ENCODE results near the gene SLC2A10.

The SLC2A10 gene

GRCh38 chr20:46683939-46684750 lies 25.3 kb upstream of the SLC2A10 start:
- DNase-seq (ENCODE audit: low read depth in 1 of 2, low spot score in 1 of 2), result peak; percentile 72 to 86
- in situ Hi-C loops (cut with HindIII; ENCODE audit: low pct_unique_long_range_greater_than_20kb, low sequenced_read_pairs), result no loop called here
- TF ChIP-seq JUND (IDR thresholded peaks at IDR 0.05; ENCODE audit: low read depth), result no peak

- peak; percentile 43 to 70 for DNase-seq (ENCODE audit: low read depth in 1 of 2, low spot score in 1 of 2)
- TF ChIP-seq JUND (IDR thresholded peaks at IDR 0.05; ENCODE audit: low read depth), result no peak
- in situ Hi-C loops (cut with HindIII; ENCODE audit: low pct_unique_long_range_greater_than_20kb, low sequenced_read_pairs), result no loop called here
These were observed 21.0 kb upstream of the SLC2A10 start for GRCh38 chr20:46688151-46689081.

- no peak for TF ChIP-seq JUND (IDR thresholded peaks at IDR 0.05; ENCODE audit: low read depth)
- peak; percentile 98 to 100 for DNase-seq (ENCODE audit: low read depth in 1 of 2, low spot score in 1 of 2)
- in situ Hi-C loops (cut with HindIII; ENCODE audit: low pct_unique_long_range_greater_than_20kb, low sequenced_read_pairs), result no loop called here
These were observed 20.2 kb upstream of the SLC2A10 start, which contains the start of gene TP53RK for GRCh38 chr20:46689082-46689753. Gene TP53RK, minus strand, starts transcription at chr20:46689444. Its CDS starts 30 bp downstream, at chr20:46689414.

GRCh38 chr20:46689754-46690085 lies 19.7 kb upstream of the SLC2A10 start:
- no peak for DNase-seq (ENCODE audit: low read depth in 1 of 2, low spot score in 1 of 2)
- no peak for TF ChIP-seq JUND (IDR thresholded peaks at IDR 0.05; ENCODE audit: low read depth)
- in situ Hi-C loops (cut with HindIII; ENCODE audit: low pct_unique_long_range_greater_than_20kb, low sequenced_read_pairs), result no loop called here

- no peak for TF ChIP-seq JUND (IDR thresholded peaks at IDR 0.05; ENCODE audit: low read depth)
- peak in 1 of 2 experiments; percentile 9 for DNase-seq (ENCODE audit: low read depth in 1 of 2, low spot score in 1 of 2)
- in situ Hi-C loops (cut with HindIII; ENCODE audit: low pct_unique_long_range_greater_than_20kb, low sequenced_read_pairs), result no loop called here
These were observed 19.0 kb upstream of the SLC2A10 start for GRCh38 chr20:46690219-46691106.

GRCh38 chr20:46691196-46691595 lies 18.3 kb upstream of the SLC2A10 start:
- in situ Hi-C loops (cut with HindIII; ENCODE audit: low pct_unique_long_range_greater_than_20kb, low sequenced_read_pairs), result no loop called here
- TF ChIP-seq JUND (IDR thresholded peaks at IDR 0.05; ENCODE audit: low read depth), result no peak
- DNase-seq (ENCODE audit: low read depth in 1 of 2, low spot score in 1 of 2), result no peak

- in situ Hi-C loops (cut with HindIII; ENCODE audit: low pct_unique_long_range_greater_than_20kb, low sequenced_read_pairs), result no loop called here
- TF ChIP-seq JUND (IDR thresholded peaks at IDR 0.05; ENCODE audit: low read depth), result no peak
- DNase-seq (ENCODE audit: low read depth in 1 of 2, low spot score in 1 of 2), result peak; percentile 40 to 81
These were observed 15.0 kb upstream of the SLC2A10 start for GRCh38 chr20:46694484-46694883.

GRCh38 chr20:46695892-46696291 lies 13.6 kb upstream of the SLC2A10 start:
- DNase-seq (ENCODE audit: low read depth in 1 of 2, low spot score in 1 of 2), result peak in 1 of 2 experiments; percentile 46
- no peak for TF ChIP-seq JUND (IDR thresholded peaks at IDR 0.05; ENCODE audit: low read depth)
- in situ Hi-C loops (cut with HindIII; ENCODE audit: low pct_unique_long_range_greater_than_20kb, low sequenced_read_pairs), result no loop called here

- no peak for DNase-seq (ENCODE audit: low read depth in 1 of 2, low spot score in 1 of 2)
- in situ Hi-C loops (cut with HindIII; ENCODE audit: low pct_unique_long_range_greater_than_20kb, low sequenced_read_pairs), result no loop called here
- no peak for TF ChIP-seq JUND (IDR thresholded peaks at IDR 0.05; ENCODE audit: low read depth)
These were observed 12.6 kb upstream of the SLC2A10 start for GRCh38 chr20:46696791-46697279.

- no peak for TF ChIP-seq JUND (IDR thresholded peaks at IDR 0.05; ENCODE audit: low read depth)
- DNase-seq (ENCODE audit: low read depth in 1 of 2, low spot score in 1 of 2), result peak in 1 of 2 experiments; percentile 53
- in situ Hi-C loops (cut with HindIII; ENCODE audit: low pct_unique_long_range_greater_than_20kb, low sequenced_read_pairs), result no loop called here
These were observed 10.7 kb upstream of the SLC2A10 start for GRCh38 chr20:46698788-46699187.

GRCh38 chr20:46699651-46700359 lies 9.6 kb upstream of the SLC2A10 start:
- DNase-seq (ENCODE audit: low read depth in 1 of 2, low spot score in 1 of 2), result peak in 1 of 2 experiments; percentile 78
- TF ChIP-seq JUND (IDR thresholded peaks at IDR 0.05; ENCODE audit: low read depth), result no peak
- in situ Hi-C loops (cut with HindIII; ENCODE audit: low pct_unique_long_range_greater_than_20kb, low sequenced_read_pairs), result no loop called here
